Mucosa of descending colon (tissue), 3 donors: Measurements from ENCODE around the gene TOGARAM1. TPM values are rescaled to one million over a fixed set of nuclear protein-coding genes. Genes with fewer than 3 reads are reported as not detected.

Experiments
- ATAC-seq: fragments of 200-7000 bp; cut with Tn5 transposase; one replicate; pipeline ENCODE4 v1.9.1; 2020; ENCODE audit warnings: mild to moderate bottlenecking, moderate library complexity
- DNase-seq, 3 donors: peaks; one replicate each; pipeline ENCODE4 v3.0.0-alpha.2; 2020
- H3K36me3 ChIP-seq: fragments of 200-600 bp; one replicate; pipeline ENCODE4 v1.8.0; 2021; ENCODE audit warnings: low read depth, mild to moderate bottlenecking
- H3K4me1 ChIP-seq: fragments of 200-600 bp; one replicate; pipeline ENCODE4 v1.8.0; 2021; ENCODE audit warnings: low read depth, mild to moderate bottlenecking
- H3K4me3 ChIP-seq: fragments of 200-600 bp; one replicate; pipeline ENCODE4 v1.8.0; 2021; ENCODE audit warnings: mild to moderate bottlenecking
- H3K9me3 ChIP-seq: fragments of 200-600 bp; one replicate; pipeline ENCODE4 v1.8.0; 2021; ENCODE audit warnings: mild to moderate bottlenecking
- CTCF ChIP-seq: fragments of 200-600 bp; IDR thresholded peaks from one replicate; pipeline ENCODE4 v1.8.0; 2022; ENCODE audit warnings: antibody characterized with exemption, mild to moderate bottlenecking
- intact Hi-C, 2 donors: fragments of 100-400 bp; cut with DNase I in 1 of 2; cut with micrococcal nuclease in 1 of 2; formaldehyde crosslinking; loops; one replicate each; pipeline versions ENCODE4 v1.11.0 to v1.11.1; 2022; cut with DNase I, micrococcal nuclease
- total RNA-seq, 3 donors: library from RNA; stranded (reverse); fragmentation: NEBNext Ultra II Directional in 2 of 3; extraction: Animal tissue kit (Norgen Biotek cat#: 25700) in 2 of 3; gene quantifications; one replicate each; pipeline versions ENCODE4 v1.2.1 to v1.2.4, GENCODE V29; 2021 to 2023
- donor health status: DM: no; HTN: no; CAD: no; lungs with moderate emphysema.
- donor health status: DM: no; HTN: no; CAD: no.
- donor health status: DM: no; HTN: yes; CAD: no.

TOGARAM1 gene
- total RNA-seq, 3 donors from 2014 or later = 13.2 to 17.0 (median 14.8) TPM

GRCh38 chr14:45082420-45082819 is 120.4 kb downstream of the TOGARAM1 start:
- ATAC-seq = no peak
- DNase-seq = no peak
- intact Hi-C loops = no loop called here
- Histone ChIP-seq H3K4me3 (no peak overlapping the region), H3K36me3 (no peaks in the 10 kb centered on the region), H3K9me3 (no peaks in the 10 kb centered on the region), H3K4me1 (peaks cover 14% of the 10 kb centered on the region)
- TF ChIP-seq CTCF = no peak

- peak overlapping the region; percentile 22 for H3K4me3 ChIP-seq
- ATAC-seq (no peak), DNase-seq (no peak)
- H3K9me3 ChIP-seq = no peaks in the 10 kb centered on the region
- no peaks in the 10 kb centered on the region for H3K36me3 ChIP-seq
- peaks cover 22% of the 10 kb centered on the region for H3K4me1 ChIP-seq
- intact Hi-C loops = no loop called here
- TF ChIP-seq CTCF = no peak
Observed at GRCh38 chr14:45083617-45083975, 121.6 kb downstream of the TOGARAM1 start.

GRCh38 chr14:45083976-45084722 is 122.2 kb downstream of the TOGARAM1 start, which contains the start of gene PRPF39:
TSS of gene PRPF39 (plus strand) at chr14:45084116. CDS start at chr14:45095240, 11,124 bp downstream.
- Histone ChIP-seq H3K9me3 (no peaks in the 10 kb centered on the region), H3K4me3 (peak within 1 kb of the TSS; percentile 22), H3K4me1 (peaks cover 26% of the 10 kb centered on the region), H3K36me3 (no peaks in the 10 kb centered on the region)
- intact Hi-C loops = no loop called here
- peak; percentile 95 to 98 (median 96) for DNase-seq
- peak; percentile 97 for ATAC-seq
- no peak for TF ChIP-seq CTCF

GRCh38 chr14:45084946-45085346 is 123.0 kb downstream of the TOGARAM1 start:
- Histone ChIP-seq H3K9me3 (no peaks in the 10 kb centered on the region), H3K36me3 (no peaks in the 10 kb centered on the region), H3K4me3 (peak overlapping the region; percentile 22), H3K4me1 (peaks cover 31% of the 10 kb centered on the region)
- intact Hi-C loops = no loop called here
- no peak for DNase-seq
- TF ChIP-seq CTCF = no peak
- ATAC-seq = no peak

- Histone ChIP-seq H3K4me1 (peaks cover 27% of the 10 kb centered on the region), H3K4me3 (no peak overlapping the region), H3K36me3 (no peaks in the 10 kb centered on the region), H3K9me3 (no peaks in the 10 kb centered on the region)
- intact Hi-C loops = no loop called here
- ATAC-seq (peak; percentile 55), DNase-seq (no peak)
- TF ChIP-seq CTCF = no peak
Observed at GRCh38 chr14:45089813-45090212, 127.8 kb downstream of the TOGARAM1 start.
